Hepatocyte (in vitro differentiated cells): Measurements from ENCODE around the gene TOP2B.

Experiments
- EZH2 ChIP-seq: fragments of 200-600 bp; sonication (generic); IDR thresholded peaks from 2 replicates; pipeline ENCODE4 v1.6.1; 2016; ENCODE audit warnings: antibody characterized with exemption, mild to moderate bottlenecking, borderline replicate concordance
- TF ChIP-seq, protein P1 (sequence below): fragments of 200-600 bp; sonication (generic); IDR thresholded peaks from 2 replicates; pipeline ENCODE4 v1.5.1; 2016; ENCODE audit warnings: antibody characterized with exemption, mild to moderate bottlenecking; ENCODE audit not compliant: poor library complexity

DNA sequence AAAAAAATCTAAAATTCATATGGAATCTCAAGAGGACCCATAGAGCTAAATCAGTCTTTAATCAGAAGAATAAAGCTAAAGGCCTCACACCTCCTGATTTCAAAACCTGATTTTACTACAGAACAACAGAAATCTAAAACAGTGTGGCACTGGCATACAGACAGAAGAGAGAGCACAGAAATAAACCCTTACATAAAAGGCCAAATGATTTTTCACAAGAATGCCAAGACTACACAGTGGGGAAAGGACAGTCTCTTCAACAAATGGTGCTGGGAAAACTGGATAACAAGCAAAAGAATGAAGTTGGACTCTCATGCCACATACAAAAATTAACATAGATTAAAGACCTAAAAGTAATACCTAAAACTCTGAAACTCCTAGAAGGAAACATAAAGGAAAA is 10.1 kb downstream of the TOP2B start:
- TF ChIP-seq, protein P1, sequence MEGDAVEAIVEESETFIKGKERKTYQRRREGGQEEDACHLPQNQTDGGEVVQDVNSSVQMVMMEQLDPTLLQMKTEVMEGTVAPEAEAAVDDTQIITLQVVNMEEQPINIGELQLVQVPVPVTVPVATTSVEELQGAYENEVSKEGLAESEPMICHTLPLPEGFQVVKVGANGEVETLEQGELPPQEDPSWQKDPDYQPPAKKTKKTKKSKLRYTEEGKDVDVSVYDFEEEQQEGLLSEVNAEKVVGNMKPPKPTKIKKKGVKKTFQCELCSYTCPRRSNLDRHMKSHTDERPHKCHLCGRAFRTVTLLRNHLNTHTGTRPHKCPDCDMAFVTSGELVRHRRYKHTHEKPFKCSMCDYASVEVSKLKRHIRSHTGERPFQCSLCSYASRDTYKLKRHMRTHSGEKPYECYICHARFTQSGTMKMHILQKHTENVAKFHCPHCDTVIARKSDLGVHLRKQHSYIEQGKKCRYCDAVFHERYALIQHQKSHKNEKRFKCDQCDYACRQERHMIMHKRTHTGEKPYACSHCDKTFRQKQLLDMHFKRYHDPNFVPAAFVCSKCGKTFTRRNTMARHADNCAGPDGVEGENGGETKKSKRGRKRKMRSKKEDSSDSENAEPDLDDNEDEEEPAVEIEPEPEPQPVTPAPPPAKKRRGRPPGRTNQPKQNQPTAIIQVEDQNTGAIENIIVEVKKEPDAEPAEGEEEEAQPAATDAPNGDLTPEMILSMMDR, result no peak
- no peak for TF ChIP-seq EZH2
